ENCODE data around the gene ASB2. TPM values are rescaled to one million over a fixed set of nuclear protein-coding genes. Genes with fewer than 3 reads are reported as not detected.
A peak's percentile ranks its signal among the peaks of the same experiment; 100 is the strongest.

Gene ASB2
- total RNA-seq, 8 experiments from 2014 or later = 0.07 to 2.1 (median 0.76) TPM

GRCh38 chr14:93909429-93910128 is 66.8 kb downstream of the ASB2 start:
- 20 to 100% (median 92%) methylated on average over 1 to 4 of the region's 5 CpGs; no CpG with 5 or more reads in 3 of the 10 experiments for WGBS, 10 experiments
- no peak for ATAC-seq (replicated peaks in 6 of 8)
- Histone ChIP-seq H3K4me1 (replicated peaks in 1 of 2) (peaks cover 0 to 6% of the 10 kb centered on the region in 2 donors), H3K27ac (no peak overlapping the region), H3K4me3 (no peak overlapping the region)
- in situ Hi-C loops (cut with MboI; ENCODE audit: low pct_unique_long_range_greater_than_20kb in 2 of 9, low sequenced_read_pairs in 9 of 9, unreplicated experiment in 9 of 9) = loop anchor here in 4 of 9 experiments (10.0 to 25.0 kb wide), 2 partner anchors 247 to 255 kb away; no protein-coding TSS in a partner anchor

GRCh38 chr14:93906341-93907329 is 69.7 kb downstream of the ASB2 start:
- WGBS, 10 experiments = 34 to 71% (median 55%) methylated on average over 1 to 11 of the region's 15 CpGs; no CpG with 5 or more reads in 4 of the 10 experiments
- no peak overlapping the region for H3K27ac ChIP-seq
- ATAC-seq (replicated peaks in 6 of 8) = peak; percentile 53 to 88 (median 62)
- no peak overlapping the region for H3K4me3 ChIP-seq
- in situ Hi-C loops (cut with MboI; ENCODE audit: low pct_unique_long_range_greater_than_20kb in 2 of 9, low sequenced_read_pairs in 9 of 9, unreplicated experiment in 9 of 9) = loop anchor here in 4 of 9 experiments (10.0 to 25.0 kb wide), 2 partner anchors 244 to 252 kb away; no protein-coding TSS in a partner anchor
- peaks cover 0 to 6% of the 10 kb centered on the region in 2 donors for H3K4me1 ChIP-seq (replicated peaks in 1 of 2)

- peaks cover 0 to 6% of the 10 kb centered on the region in 2 donors for H3K4me1 ChIP-seq (replicated peaks in 1 of 2)
- WGBS, 10 experiments = 57 to 100% (median 70%) methylated on average over 1 to 4 of the region's 4 CpGs; no CpG with 5 or more reads in 5 of the 10 experiments
- in situ Hi-C loops (cut with MboI; ENCODE audit: low pct_unique_long_range_greater_than_20kb in 2 of 9, low sequenced_read_pairs in 9 of 9, unreplicated experiment in 9 of 9) = loop anchor here in 4 of 9 experiments (10.0 to 25.0 kb wide), 2 partner anchors 243 to 251 kb away; no protein-coding TSS in a partner anchor
- H3K4me3 ChIP-seq = no peak overlapping the region
- H3K27ac ChIP-seq = no peak overlapping the region
- ATAC-seq (replicated peaks in 6 of 8) = peak in 1 of 8 experiments; percentile 12
Observed at GRCh38 chr14:93905623-93906022, 70.7 kb downstream of the ASB2 start.

GRCh38 chr14:93903342-93904184 is 72.8 kb downstream of the ASB2 start:
- Histone ChIP-seq H3K27ac (no peak overlapping the region), H3K4me1 (replicated peaks in 1 of 2) (peaks cover 0 to 6% of the 10 kb centered on the region in 2 donors), H3K4me3 (no peak overlapping the region)
- 20 to 100% (median 60%) methylated on average over 1 to 5 of the region's 15 CpGs; no CpG with 5 or more reads in 5 of the 10 experiments for WGBS, 10 experiments
- in situ Hi-C loops (cut with MboI; ENCODE audit: low pct_unique_long_range_greater_than_20kb in 2 of 9, low sequenced_read_pairs in 9 of 9, unreplicated experiment in 9 of 9) = loop anchor here in 4 of 9 experiments (10.0 to 25.0 kb wide), 2 partner anchors 241 to 249 kb away; no protein-coding TSS in a partner anchor
- ATAC-seq (replicated peaks in 6 of 8) = peak in 7 of 8 experiments; percentile 36 to 78 (median 51)

- Histone ChIP-seq H3K27ac (no peak overlapping the region), H3K4me1 (replicated peaks in 1 of 2) (peaks cover 0 to 8% of the 10 kb centered on the region in 2 donors), H3K4me3 (no peak overlapping the region)
- in situ Hi-C loops (cut with MboI; ENCODE audit: low pct_unique_long_range_greater_than_20kb in 2 of 9, low sequenced_read_pairs in 9 of 9, unreplicated experiment in 9 of 9) = loop anchor here in 4 of 9 experiments (10.0 to 25.0 kb wide), 2 partner anchors 240 to 248 kb away; no protein-coding TSS in a partner anchor
- WGBS, 10 experiments = 20 to 100% (median 91%) methylated on average over 1 to 7 of the region's 13 CpGs; no CpG with 5 or more reads in 2 of the 10 experiments
- ATAC-seq (replicated peaks in 6 of 8) = no peak
Observed at GRCh38 chr14:93902619-93903307, 73.6 kb downstream of the ASB2 start.

GRCh38 chr14:93901813-93902212 is 74.6 kb downstream of the ASB2 start:
- WGBS, 10 experiments = 27 to 93% (median 66%) methylated on average over 2 to 5 of the region's 6 CpGs; no CpG with 5 or more reads in 2 of the 10 experiments
- peaks cover 0 to 8% of the 10 kb centered on the region in 2 donors for H3K4me1 ChIP-seq (replicated peaks in 1 of 2)
- in situ Hi-C loops (cut with MboI; ENCODE audit: low pct_unique_long_range_greater_than_20kb in 2 of 9, low sequenced_read_pairs in 9 of 9, unreplicated experiment in 9 of 9) = loop anchor here in 4 of 9 experiments (10.0 to 25.0 kb wide), 2 partner anchors 240 to 247 kb away; no protein-coding TSS in a partner anchor
- H3K27ac ChIP-seq = no peak overlapping the region
- no peak for ATAC-seq (replicated peaks in 6 of 8)
- H3K4me3 ChIP-seq = no peak overlapping the region

GRCh38 chr14:93898731-93899130 is 77.6 kb downstream of the ASB2 start:
- Histone ChIP-seq H3K27ac (no peak overlapping the region), H3K4me3 (no peak overlapping the region), H3K4me1 (replicated peaks in 1 of 2) (peaks cover 16 to 21% of the 10 kb centered on the region in 2 donors)
- WGBS, 10 experiments = 20% methylated on average over 2 of the region's 5 CpGs; no CpG with 5 or more reads in 9 of the 10 experiments
- in situ Hi-C loops (cut with MboI; ENCODE audit: low pct_unique_long_range_greater_than_20kb in 2 of 9, low sequenced_read_pairs in 9 of 9, unreplicated experiment in 9 of 9) = loop anchor here in 2 of 9 experiments (25.0 kb wide), 1 partner anchor 236 kb away; no protein-coding TSS in a partner anchor
- ATAC-seq (replicated peaks in 6 of 8) = no peak

GRCh38 chr14:93898081-93898611 is 78.2 kb downstream of the ASB2 start:
- ATAC-seq (replicated peaks in 6 of 8) = no peak
- Histone ChIP-seq H3K27ac (no peak overlapping the region), H3K4me3 (no peak overlapping the region), H3K4me1 (replicated peaks in 1 of 2) (peaks cover 22 to 27% of the 10 kb centered on the region in 2 donors)
- in situ Hi-C loops (cut with MboI; ENCODE audit: low pct_unique_long_range_greater_than_20kb in 2 of 9, low sequenced_read_pairs in 9 of 9, unreplicated experiment in 9 of 9) = loop anchor here in 2 of 9 experiments (25.0 kb wide), 1 partner anchor 236 kb away; no protein-coding TSS in a partner anchor
- WGBS, 10 experiments = 40 to 100% (median 88%) methylated on average over 1 to 7 of the region's 15 CpGs; no CpG with 5 or more reads in 4 of the 10 experiments

GRCh38 chr14:93897476-93897845 is 78.9 kb downstream of the ASB2 start:
- no peak overlapping the region for H3K4me3 ChIP-seq
- H3K4me1 ChIP-seq (replicated peaks in 1 of 2) = peaks cover 24 to 33% of the 10 kb centered on the region in 2 donors
- H3K27ac ChIP-seq = no peak overlapping the region
- no peak for ATAC-seq (replicated peaks in 6 of 8)
- in situ Hi-C loops (cut with MboI; ENCODE audit: low pct_unique_long_range_greater_than_20kb in 2 of 9, low sequenced_read_pairs in 9 of 9, unreplicated experiment in 9 of 9) = loop anchor here in 2 of 9 experiments (25.0 kb wide), 1 partner anchor 235 kb away; no protein-coding TSS in a partner anchor
- 70 to 100% (median 93%) methylated on average over 1 to 5 of the region's 5 CpGs; no CpG with 5 or more reads in 4 of the 10 experiments for WGBS, 10 experiments

GRCh38 chr14:93895023-93895604 is 81.3 kb downstream of the ASB2 start:
- H3K27ac ChIP-seq = peak overlapping the region in 1 of 2 donors; percentile 75

More at GRCh38 chr14:93895023-93895604, 81.3 kb downstream of the ASB2 start:
- in situ Hi-C loops (cut with MboI; ENCODE audit: low pct_unique_long_range_greater_than_20kb in 2 of 9, low sequenced_read_pairs in 9 of 9, unreplicated experiment in 9 of 9) = loop anchor here in 2 of 9 experiments (25.0 kb wide), 1 partner anchor 233 kb away; no protein-coding TSS in a partner anchor
- ATAC-seq (replicated peaks in 6 of 8) = peak in 5 of 8 experiments; percentile 65 to 85 (median 82)
- H3K4me3 ChIP-seq = no peak overlapping the region
- WGBS, 10 experiments = 20 to 95% (median 68%) methylated on average over 1 to 5 of the region's 9 CpGs; no CpG with 5 or more reads in 2 of the 10 experiments
- peaks cover 24 to 33% of the 10 kb centered on the region in 2 donors for H3K4me1 ChIP-seq (replicated peaks in 1 of 2)
